NCI-H2227 (cell line): Measurements from ENCODE around the gene TERT.
"Not testable (repeated sequence)": the region's sequence is repeated elsewhere in the genome, so short reads cannot be mapped to it uniquely, and the experiment has no call there.

Experiments
- DNase-seq: peaks from one replicate; lab custom pipeline; 2025; ENCODE audit not compliant: unreplicated experiment; lab: John Stamatoyannopoulos, UW

The TERT gene

DNA sequence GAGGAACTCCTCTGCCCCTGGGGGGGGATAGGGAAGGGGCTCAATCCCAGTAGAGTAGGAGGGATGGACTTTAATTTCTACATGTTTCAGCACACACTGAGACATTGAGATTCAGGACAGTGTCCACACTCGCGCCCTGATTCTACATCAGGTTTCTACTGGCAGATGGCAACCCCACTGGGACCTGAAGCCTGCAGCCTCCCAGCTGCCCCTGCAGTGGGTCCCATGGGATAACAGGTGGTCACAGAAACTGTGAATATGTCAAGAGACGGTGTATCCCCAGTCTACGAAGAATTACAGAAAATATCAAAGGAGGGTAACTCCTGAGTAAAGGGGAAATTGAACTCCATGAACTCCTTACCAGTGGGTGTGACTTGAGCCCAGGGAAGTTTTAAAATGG is 2.4 kb upstream of the TERT start:
- DNase-seq: no peak

- DNase-seq: no peak
Observed at GRCh38 chr5:1295650-1296037, 776 bp upstream of the TERT start.

GRCh38 chr5:1294206-1294834 is 548 bp downstream of the TERT start:
- DNase-seq: no peak

- DNase-seq: no peak
Observed at GRCh38 chr5:1293416-1294205, 1.3 kb downstream of the TERT start.

DNA sequence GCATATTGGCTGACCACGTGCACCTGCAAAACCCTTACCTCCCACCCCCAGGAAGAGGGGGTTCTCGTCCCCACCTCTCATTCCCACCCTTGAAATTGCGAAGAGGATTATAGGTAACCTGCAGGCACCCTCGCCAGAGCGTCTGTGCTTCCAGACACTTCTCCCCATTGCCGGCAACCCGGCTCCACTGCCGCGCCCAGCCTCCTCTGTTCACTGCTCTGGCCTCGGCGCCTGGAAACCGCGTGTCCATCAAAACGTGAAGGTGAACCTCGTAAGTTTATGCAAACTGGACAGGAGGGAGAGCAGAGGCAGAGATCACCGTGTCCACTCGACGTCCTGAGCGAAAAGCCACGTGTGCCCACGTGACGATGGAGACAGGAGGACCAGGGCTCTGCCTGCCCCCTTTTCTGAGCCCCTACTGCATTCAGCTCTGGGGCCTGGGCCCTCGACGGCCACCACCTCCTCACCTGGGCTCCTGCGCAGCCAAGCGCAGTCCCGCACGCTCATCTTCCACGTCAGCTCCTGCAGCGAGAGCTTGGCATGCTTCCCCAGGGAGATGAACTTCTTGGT is 1.9 kb downstream of the TERT start:
- DNase-seq: no peak

- DNase-seq: no peak
Observed at GRCh38 chr5:1292139-1292538, 2.7 kb downstream of the TERT start.

GRCh38 chr5:1291611-1292080 is 3.2 kb downstream of the TERT start:
- no peak for DNase-seq

DNA sequence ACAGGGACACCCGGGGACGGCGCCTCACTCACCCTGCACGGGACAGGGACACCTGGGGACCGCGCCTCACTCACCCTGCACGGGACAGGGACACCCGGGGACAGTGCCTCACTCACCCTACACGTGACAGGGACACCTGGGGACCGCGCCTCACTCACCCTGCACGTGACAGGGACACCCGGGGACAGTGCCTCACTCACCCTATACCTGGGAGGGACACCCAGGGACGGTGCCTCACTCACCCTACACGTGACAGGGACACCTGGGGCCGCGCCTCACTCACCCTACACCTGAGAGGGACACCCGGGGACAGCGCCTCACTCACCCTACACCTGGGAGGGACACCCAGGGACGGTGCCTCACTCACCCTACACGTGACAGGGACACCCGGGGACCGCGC is 3.9 kb downstream of the TERT start:
- DNase-seq: not testable (repeated sequence)

DNA sequence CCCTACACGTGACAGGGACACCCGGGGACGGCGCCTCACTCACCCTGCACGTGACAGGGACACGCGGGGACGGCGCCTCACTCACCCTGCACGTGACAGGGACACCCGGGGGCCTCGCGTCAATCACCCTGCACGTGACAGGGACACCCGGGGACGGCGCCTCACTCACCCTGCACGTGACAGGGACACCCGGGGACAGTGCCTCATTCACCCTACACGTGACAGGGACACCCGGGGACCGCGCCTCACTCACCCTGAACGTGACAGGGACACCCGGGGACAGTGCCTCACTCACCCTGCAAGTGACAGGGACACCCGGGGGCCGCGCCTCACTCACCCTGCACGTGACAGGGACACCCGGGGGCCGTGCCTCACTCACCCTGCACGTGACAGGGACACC is 5.3 kb downstream of the TERT start:
- DNase-seq: not testable (repeated sequence)

DNA sequence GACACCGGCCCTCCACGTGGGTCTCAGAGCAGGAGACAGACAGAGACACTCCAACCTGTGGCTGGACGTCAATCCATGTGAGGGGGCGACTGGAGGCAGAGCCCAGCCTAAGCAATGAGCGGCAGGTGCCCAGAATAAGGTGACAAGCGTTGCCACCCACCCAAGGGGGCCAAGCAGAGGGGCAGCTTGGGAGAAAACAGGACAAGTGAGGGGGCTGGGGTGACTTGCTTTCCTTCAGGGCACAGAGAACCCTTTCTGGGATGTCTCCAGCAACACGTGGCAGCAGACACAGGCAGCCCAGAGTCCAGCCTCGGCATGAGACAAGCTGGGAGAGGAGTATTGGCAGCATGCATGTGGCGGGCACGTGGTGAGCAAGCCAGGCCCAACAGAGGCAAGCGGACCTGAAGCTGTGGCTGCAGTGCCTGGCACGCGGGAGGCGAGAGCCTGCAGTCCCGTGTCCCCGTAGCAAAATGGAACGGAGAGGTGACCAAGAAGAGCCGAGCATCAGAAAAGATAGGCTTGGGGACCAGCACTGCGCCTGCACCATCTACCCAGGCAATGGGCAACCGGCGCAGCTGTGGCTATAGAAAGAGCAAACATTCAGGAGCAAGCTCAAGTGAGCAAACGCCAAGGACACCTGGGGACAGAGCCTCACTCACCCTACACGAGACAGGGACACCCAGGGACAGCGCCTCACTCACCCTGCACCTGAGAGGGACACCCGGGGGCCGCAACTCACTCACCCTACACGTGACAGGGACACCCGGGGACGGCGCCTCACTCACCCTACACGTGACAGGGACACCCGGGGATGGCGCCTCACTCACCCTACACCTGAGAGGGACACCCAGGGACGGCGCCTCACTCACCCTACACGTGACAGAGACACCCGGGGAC is 6.2 kb downstream of the TERT start:
- no peak for DNase-seq

DNA sequence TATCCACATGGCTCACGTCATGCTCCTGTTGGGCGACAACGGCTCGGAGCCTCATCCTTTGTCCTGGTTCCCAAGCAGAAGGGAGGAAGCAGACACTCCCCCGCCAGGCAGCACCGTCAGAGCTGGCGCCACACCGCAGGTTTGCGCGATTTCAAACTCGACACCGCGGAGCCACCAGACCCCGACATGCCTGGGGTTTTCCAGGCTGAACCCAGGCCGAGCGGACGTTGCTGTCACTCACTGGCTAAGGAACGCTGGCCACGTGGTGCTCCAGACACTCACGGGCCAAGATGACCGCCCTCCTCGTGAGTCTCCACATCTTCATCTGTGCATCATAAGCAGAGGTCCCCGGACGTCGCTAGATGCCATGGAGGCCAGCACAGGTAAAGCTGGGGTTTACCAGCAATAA is 9.0 kb downstream of the TERT start:
- DNase-seq: no peak

DNA sequence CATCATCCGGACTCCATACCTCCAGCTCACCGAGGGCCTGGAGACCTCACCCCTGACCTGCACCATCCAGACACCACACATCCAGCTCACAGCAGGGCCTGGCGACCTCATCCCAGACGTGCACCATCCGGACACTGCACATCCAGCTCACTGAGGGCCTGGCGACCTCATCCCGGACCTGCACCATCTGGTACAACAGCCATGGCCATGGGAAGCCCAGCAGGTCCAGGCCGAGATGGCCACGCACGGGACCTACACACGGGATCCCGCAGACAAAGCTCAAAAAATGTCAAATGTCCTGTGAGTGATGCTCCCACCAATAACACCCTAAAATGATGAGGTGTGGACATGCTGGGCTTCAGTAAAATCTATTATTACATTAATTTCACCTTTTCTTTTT is 9.7 kb downstream of the TERT start:
- DNase-seq: no peak

DNA sequence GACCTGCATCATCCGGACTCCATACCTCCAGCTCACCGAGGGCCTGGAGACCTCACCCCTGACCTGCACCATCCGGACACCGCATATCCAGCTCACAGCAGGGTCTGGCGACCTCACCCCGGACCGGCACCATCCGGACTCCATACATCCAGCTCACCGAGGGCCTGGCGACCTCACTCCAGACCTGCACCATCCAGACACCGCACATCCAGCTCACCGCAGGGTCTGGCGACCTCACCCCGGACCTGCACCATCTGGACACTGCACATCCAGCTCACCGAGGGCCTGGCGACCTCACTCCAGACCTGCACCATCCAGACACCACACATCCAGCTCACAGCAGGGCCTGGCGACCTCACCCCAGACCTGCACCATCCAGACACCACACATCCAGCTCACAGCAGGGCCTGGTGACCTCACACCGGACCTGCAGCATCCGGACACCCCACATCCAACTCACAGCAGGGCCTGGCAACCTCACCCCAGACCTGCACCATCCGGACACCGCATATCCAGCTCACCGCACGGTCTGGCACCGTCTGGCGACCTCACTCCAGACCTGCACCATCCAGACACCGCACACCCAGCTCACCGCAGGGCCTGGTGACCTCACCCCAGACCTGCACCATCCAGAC is 10.4 kb downstream of the TERT start:
- DNase-seq: not testable (repeated sequence)

DNA sequence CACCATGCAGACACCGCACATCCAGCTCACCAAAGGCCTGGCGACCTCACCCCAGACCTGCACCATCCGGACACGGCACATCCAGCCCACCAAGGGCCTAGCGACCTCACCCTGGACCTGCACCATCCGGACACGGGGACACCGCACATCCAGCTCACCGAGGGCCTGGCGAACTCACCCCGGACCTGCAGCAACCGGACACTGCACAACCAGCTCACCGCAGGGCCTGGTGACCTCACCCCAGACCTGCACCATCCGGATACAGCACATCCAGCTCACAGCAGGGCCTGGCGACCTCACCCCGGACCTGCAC is 11.2 kb downstream of the TERT start:
- DNase-seq: not testable (repeated sequence)

GRCh38 chr5:1282993-1283728 is 11.7 kb downstream of the TERT start:
- DNase-seq: not testable (repeated sequence)

DNA sequence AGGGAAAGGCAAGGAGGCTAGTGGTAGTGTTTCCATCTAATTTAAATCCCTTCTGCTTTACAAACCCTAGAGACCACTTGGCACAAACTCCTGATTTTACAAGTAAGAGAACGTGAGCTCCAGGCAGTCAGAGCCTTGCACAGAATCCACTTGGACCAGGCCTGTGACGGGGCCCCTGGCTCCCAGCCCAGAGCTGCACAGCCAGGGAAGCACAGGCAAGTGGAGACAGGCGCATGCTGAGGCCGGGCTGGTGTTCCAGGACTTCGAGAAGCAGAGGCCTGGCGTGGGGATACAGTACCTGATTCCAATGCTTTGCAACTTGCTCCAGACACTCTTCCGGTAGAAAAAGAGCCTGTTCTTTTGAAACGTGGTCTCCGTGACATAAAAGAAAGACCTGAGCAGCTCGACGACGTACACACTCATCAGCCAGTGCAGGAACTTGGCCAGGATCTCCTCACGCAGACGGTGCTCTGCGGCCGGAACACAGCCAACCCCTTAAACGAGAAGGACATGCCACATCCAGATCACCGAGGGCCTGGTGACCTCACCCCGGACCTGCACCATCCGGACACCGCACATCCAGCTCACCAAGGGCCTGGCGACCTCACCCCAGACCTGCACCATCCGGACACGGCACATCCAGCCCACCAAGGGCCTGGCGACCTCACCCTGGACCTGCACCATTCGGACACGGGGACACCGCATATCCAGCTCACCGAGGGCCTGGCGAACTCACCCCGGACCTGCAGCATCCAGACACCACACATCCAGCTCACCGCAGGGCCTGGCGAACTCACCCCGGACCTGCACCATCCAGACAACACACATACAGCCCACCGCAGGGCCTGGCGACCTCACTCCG is 12.5 kb downstream of the TERT start:
- no peak for DNase-seq

DNA sequence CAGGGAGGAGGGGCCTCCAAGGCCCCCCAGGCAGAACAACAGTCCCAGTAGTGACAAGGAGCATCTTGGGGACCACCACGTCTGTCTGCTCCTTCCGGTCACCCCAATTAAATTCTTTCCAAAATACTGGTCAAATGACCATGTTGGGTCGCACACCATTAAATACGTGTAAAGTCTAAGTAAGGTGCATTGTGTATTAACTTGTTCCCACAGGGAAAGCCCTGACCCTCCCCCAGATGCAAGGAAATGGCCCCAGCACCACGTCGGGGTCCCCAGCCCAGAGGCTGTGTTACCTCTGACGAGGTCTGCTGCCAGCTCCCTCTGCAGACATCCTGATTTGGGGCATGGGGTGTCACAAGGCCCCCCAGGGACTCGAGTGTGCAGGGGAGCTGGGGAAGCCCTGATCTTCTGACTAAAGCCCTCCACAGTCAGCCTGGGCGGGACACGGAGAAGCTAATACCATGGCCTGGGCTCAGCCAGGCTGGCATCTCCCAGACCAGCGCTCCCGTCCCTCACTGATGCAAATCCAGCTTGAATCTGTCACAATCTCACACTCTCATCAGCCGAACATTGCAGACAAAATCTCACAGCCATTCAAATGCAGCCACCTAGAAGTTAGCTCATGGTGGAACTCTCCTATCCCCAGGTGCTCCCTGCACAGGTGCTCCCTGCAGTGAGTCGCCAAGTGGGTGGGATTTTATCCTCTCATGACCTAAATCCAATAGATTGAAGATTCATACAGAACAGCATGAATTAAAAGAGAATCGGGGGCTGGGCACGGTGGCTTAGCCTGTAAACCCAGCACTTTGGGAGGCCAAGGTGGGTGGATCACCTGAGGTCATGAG is 13.6 kb downstream of the TERT start:
- DNase-seq: no peak
